A673 (cell line): ENCODE data around the gene CMTM5. TPM values are rescaled to one million over a fixed set of nuclear protein-coding genes. Genes with fewer than 3 reads are reported as not detected.
"Not testable (repeated sequence)": the region's sequence is repeated elsewhere in the genome, so short reads cannot be mapped to it uniquely, and the experiment has no call there.

Source experiments
- BruUV-seq: library from RNA; stranded (reverse); fragments of 400-500 nt; replicated peaks from 2 replicates; lab custom pipeline; 2021; lab: Mats Ljungman, UMichigan
- CTCF ChIA-PET: fragments of 300-600 bp; sonication (Branson Sonifier 250); formaldehyde crosslinking; loops from one replicate; lab custom pipeline; 2022; ENCODE audit warnings: antibody characterized with exemption; lab: Charles Lee
- POLR2A ChIA-PET: fragments of 300-600 bp; sonication (Branson Sonifier 250); formaldehyde crosslinking; loops from one replicate; lab custom pipeline; 2022; ENCODE audit warnings: antibody characterized with exemption; ENCODE audit not compliant: low non-redundant PET; lab: Charles Lee
- DNase-seq: peaks from one replicate; pipeline ENCODE4 v3.0.0-alpha.2; 2015; ENCODE audit warnings: low spot score
- H3K27ac ChIP-seq: fragments of 200-600 bp; sonication (generic); 2 replicates; pipeline ENCODE4 v1.5.1; 2016; ENCODE audit warnings: mixed run types, low read depth, mild to moderate bottlenecking, mixed read lengths, antibody characterized with exemption, low read length; ENCODE audit not compliant: poor library complexity, severe bottlenecking
- H3K27me3 ChIP-seq: fragments of 200-600 bp; sonication (generic); replicated peaks from 2 replicates; pipeline ENCODE4 v1.6.1; 2017; ENCODE audit warnings: mixed run types, low read depth, mild to moderate bottlenecking, mixed read lengths, antibody characterized with exemption, low read length; ENCODE audit not compliant: insufficient read depth, poor library complexity
- H3K36me3 ChIP-seq: fragments of 200-600 bp; sonication (generic); 2 replicates; pipeline ENCODE4 v1.6.1; 2016; ENCODE audit warnings: mixed run types, mild to moderate bottlenecking, mixed read lengths, antibody characterized with exemption, low read length; ENCODE audit not compliant: insufficient read depth, poor library complexity, severe bottlenecking
- H3K4me1 ChIP-seq: fragments of 200-600 bp; sonication (generic); 2 replicates; pipeline ENCODE4 v1.6.1; 2017; ENCODE audit warnings: mixed run types, mild to moderate bottlenecking, mixed read lengths, antibody characterized with exemption, low read length; ENCODE audit not compliant: insufficient read depth, poor library complexity, severe bottlenecking
- H3K4me3 ChIP-seq: fragments of 200-600 bp; sonication (generic); 2 replicates; pipeline ENCODE4 v1.5.1; 2016; ENCODE audit warnings: low read depth, mixed run types, mild to moderate bottlenecking, mixed read lengths, low read length; ENCODE audit not compliant: poor library complexity, severe bottlenecking
- H3K9me3 ChIP-seq: fragments of 200-600 bp; sonication (generic); 2 replicates; pipeline ENCODE4 v1.6.1; 2016; ENCODE audit warnings: mixed run types, low read depth, mild to moderate bottlenecking, mixed read lengths, antibody characterized with exemption, low read length; ENCODE audit not compliant: poor library complexity, severe bottlenecking
- EZH2 ChIP-seq: fragments of 200-600 bp; sonication (generic); IDR thresholded peaks from 2 replicates; pipeline ENCODE4 v1.6.1; 2017; ENCODE audit warnings: borderline replicate concordance, low read depth, mild to moderate bottlenecking, mixed read lengths, antibody characterized with exemption, low read length; ENCODE audit not compliant: poor library complexity, severe bottlenecking
- intact Hi-C: fragments of 100-400 bp; cut with micrococcal nuclease; formaldehyde crosslinking; loops from one replicate; pipeline ENCODE4 v1.10.0; 2022; ENCODE audit not compliant: unreplicated experiment
- total RNA-seq: library from RNA; stranded (reverse); gene quantifications from 2 replicates; pipeline ENCODE4 v1.2.3, GENCODE V29; 2021
- TF ChIP-seq, protein P1 (sequence below): fragments of 300-800, 200-600 bp; sonication (generic); conservative IDR thresholded peaks from 2 replicates; pipeline ENCODE4 v1.5.1; 2017; ENCODE audit warnings: low read depth, mild to moderate bottlenecking, antibody characterized with exemption, low read length, moderate library complexity, mixed read lengths

The CMTM5 gene
- total RNA-seq, 1 experiment from 2014 or later = not detected

DNA sequence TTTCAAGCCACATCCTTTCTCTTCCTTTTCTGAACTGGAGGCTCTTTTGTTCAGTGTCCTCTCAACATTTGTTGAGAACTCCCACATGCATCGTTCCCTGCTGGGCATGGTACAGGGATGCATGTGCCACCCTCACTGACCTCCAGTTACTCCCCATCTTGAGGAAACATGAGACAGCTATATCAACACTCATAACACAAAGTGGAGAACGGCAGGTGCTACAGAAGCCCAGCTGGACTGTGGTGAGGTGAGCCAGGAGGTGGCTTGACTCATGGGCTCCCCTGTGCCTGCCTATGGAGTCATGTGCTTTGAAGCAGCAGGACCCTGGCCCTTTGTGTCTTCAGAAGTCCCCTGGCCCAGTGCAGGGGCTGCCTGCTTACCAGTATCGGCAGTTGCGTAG is 21.5 kb downstream of the CMTM5 start:
- CTCF ChIA-PET = no interaction called here
- H3K4me3 ChIP-seq = no peak overlapping the region
- no peak overlapping the region for H3K27ac ChIP-seq
- H3K27me3 ChIP-seq = peaks cover 6% of the 10 kb centered on the region
- BruUV-seq = no TSS peak
- no peaks in the 10 kb centered on the region for H3K36me3 ChIP-seq
- no peaks in the 10 kb centered on the region for H3K4me1 ChIP-seq
- POLR2A ChIA-PET = no interaction called here
- no peak for DNase-seq
- intact Hi-C loops = no loop called here
- TF ChIP-seq, protein P1, sequence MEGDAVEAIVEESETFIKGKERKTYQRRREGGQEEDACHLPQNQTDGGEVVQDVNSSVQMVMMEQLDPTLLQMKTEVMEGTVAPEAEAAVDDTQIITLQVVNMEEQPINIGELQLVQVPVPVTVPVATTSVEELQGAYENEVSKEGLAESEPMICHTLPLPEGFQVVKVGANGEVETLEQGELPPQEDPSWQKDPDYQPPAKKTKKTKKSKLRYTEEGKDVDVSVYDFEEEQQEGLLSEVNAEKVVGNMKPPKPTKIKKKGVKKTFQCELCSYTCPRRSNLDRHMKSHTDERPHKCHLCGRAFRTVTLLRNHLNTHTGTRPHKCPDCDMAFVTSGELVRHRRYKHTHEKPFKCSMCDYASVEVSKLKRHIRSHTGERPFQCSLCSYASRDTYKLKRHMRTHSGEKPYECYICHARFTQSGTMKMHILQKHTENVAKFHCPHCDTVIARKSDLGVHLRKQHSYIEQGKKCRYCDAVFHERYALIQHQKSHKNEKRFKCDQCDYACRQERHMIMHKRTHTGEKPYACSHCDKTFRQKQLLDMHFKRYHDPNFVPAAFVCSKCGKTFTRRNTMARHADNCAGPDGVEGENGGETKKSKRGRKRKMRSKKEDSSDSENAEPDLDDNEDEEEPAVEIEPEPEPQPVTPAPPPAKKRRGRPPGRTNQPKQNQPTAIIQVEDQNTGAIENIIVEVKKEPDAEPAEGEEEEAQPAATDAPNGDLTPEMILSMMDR = no peak
- no peak for TF ChIP-seq EZH2
- no peaks in the 10 kb centered on the region for H3K9me3 ChIP-seq

DNA sequence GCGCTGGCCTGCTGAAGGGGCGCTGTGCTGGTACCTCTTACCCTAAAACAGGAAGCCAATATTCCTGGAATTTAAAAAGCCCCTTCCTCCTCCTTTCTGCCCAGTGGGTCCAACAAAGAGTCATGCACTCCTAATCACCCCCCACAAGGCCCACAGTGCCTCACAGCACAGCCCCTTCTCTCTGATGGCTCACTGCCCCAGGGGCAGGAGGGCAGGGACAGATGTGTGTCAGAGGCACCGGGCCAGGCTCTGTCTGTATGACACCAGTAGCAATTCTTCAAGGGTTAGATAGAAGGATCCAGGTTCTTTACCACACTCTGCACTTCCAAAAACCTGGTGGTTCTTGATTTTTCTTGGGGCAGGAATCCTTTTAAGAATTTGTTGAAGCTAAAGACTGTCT is 22.3 kb downstream of the CMTM5 start:
- no peak for DNase-seq
- peaks cover 10% of the 10 kb centered on the region for H3K27me3 ChIP-seq
- BruUV-seq = no TSS peak
- H3K27ac ChIP-seq = no peak overlapping the region
- intact Hi-C loops = no loop called here
- TF ChIP-seq, protein P1 = no peak
- no peaks in the 10 kb centered on the region for H3K4me1 ChIP-seq
- H3K9me3 ChIP-seq = no peaks in the 10 kb centered on the region
- H3K4me3 ChIP-seq = no peak overlapping the region
- ChIA-PET CTCF (no interaction called here), POLR2A (no interaction called here)
- H3K36me3 ChIP-seq = no peaks in the 10 kb centered on the region

DNA sequence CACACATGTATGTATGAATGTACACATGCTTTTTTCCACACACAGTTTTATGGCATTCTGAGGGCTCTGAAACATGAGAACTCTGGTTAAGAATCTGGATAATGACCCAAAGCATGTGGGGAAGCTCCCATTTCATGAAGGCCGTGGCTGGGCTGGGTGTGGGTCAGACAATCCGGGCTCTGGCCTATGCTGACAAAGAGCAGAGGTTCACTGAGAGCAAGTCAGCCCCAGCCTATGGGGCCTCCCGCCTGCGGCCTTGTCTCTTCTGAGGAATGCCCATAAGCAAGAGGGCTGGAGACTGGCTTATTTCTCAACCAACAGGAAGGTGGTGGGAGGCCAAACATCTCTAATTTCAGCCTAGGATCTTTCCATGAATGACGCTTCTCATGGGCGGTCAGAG is 22.7 kb downstream of the CMTM5 start:
- intact Hi-C loops = no loop called here
- CTCF ChIA-PET = no interaction called here
- no TSS peak for BruUV-seq

DNA sequence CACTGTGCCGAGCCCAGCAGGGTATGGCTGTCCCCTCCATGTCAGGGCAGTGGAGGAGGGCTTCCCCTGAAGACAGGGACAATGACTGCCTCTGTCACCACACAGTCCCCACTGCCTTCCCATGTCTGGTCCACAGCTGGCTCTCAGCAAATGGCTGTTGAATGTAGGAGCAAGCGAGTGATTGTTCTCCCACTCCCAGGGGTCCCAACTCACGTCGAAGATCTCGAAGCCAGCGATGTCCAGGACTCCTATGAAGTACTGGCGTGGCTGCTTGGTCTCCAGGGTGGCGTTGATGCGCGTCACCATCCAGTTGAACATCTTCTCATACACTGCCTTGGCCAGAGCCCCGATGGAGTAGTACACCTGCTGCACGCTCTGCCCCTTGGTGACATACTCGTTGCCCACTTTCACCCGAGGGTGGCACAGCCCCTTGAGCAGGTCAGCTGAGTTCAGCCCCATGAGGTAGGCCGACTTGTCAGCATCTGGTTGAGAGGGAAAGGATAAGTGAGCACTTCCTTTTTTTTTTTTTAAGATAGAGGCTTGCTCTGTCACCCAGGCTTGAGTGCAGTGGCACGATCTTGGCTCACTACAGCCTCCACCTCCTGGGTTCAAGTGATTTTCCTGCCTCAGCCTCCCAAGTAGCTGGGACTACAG is 23.8 kb downstream of the CMTM5 start:
- H3K36me3 ChIP-seq, POLR2A ChIA-PET, H3K9me3 ChIP-seq, DNase-seq, H3K27me3 ChIP-seq, CTCF ChIA-PET, H3K4me1 ChIP-seq, H3K4me3 ChIP-seq, BruUV-seq, intact Hi-C loops, H3K27ac ChIP-seq: not testable (repeated sequence)

More for the DNA sequence above, 22.7 kb downstream of the CMTM5 start:
- Histone ChIP-seq H3K9me3 (no peaks in the 10 kb centered on the region), H3K27me3 (peaks cover 10% of the 10 kb centered on the region), H3K27ac (no peak overlapping the region), H3K36me3 (no peaks in the 10 kb centered on the region), H3K4me3 (no peak overlapping the region), H3K4me1 (no peaks in the 10 kb centered on the region)
- no peak for DNase-seq
- TF ChIP-seq, protein P1 = no peak
- TF ChIP-seq EZH2 = no peak
- POLR2A ChIA-PET = no interaction called here
